ENCODE measurements around the gene MBOAT2. TPM values are rescaled to one million over a fixed set of nuclear protein-coding genes. Genes with fewer than 3 reads are reported as not detected.

MBOAT2 gene
- total RNA-seq, 1 donor from 2014 or later, result 94.7 TPM

GRCh38 chr2:8929128-8929527 is 74.4 kb downstream of the MBOAT2 start:
- peaks cover 2% of the 10 kb centered on the region for H3K4me1 Mint-ChIP-seq (ENCODE audit: unreplicated experiment)
- DNase-seq (ENCODE audit: extremely low spot score, unreplicated experiment), result no peak
- H3K4me3 Mint-ChIP-seq (ENCODE audit: unreplicated experiment), result no peak overlapping the region

GRCh38 chr2:8927510-8928455 is 75.7 kb downstream of the MBOAT2 start:
- no peak for TF ChIP-seq CTCF (IDR thresholded peaks at IDR 0.05)
- H3K27ac Mint-ChIP-seq (ENCODE audit: unreplicated experiment), result no peak overlapping the region
- no peak for DNase-seq (ENCODE audit: extremely low spot score, unreplicated experiment)
- H3K27me3 Mint-ChIP-seq (ENCODE audit: unreplicated experiment), result no peaks in the 10 kb centered on the region
- peaks cover 6% of the 10 kb centered on the region for H3K9me3 Mint-ChIP-seq (ENCODE audit: unreplicated experiment)
- H3K4me3 Mint-ChIP-seq (ENCODE audit: unreplicated experiment), result no peak overlapping the region
- peaks cover 2% of the 10 kb centered on the region for H3K4me1 Mint-ChIP-seq (ENCODE audit: unreplicated experiment)
- H3K36me3 Mint-ChIP-seq (ENCODE audit: unreplicated experiment), result peaks cover 48% of the 10 kb centered on the region

More at GRCh38 chr2:8929128-8929527, 74.4 kb downstream of the MBOAT2 start:
- TF ChIP-seq CTCF (IDR thresholded peaks at IDR 0.05), result no peak
- H3K36me3 Mint-ChIP-seq (ENCODE audit: unreplicated experiment), result peaks cover 54% of the 10 kb centered on the region
- H3K27ac Mint-ChIP-seq (ENCODE audit: unreplicated experiment), result no peak overlapping the region
- H3K9me3 Mint-ChIP-seq (ENCODE audit: unreplicated experiment), result peaks cover 6% of the 10 kb centered on the region
- H3K27me3 Mint-ChIP-seq (ENCODE audit: unreplicated experiment), result no peaks in the 10 kb centered on the region

GRCh38 chr2:8926356-8926755 is 77.1 kb downstream of the MBOAT2 start:
- H3K27me3 Mint-ChIP-seq (ENCODE audit: unreplicated experiment), result no peaks in the 10 kb centered on the region
- H3K36me3 Mint-ChIP-seq (ENCODE audit: unreplicated experiment), result peaks cover 43% of the 10 kb centered on the region
- peaks cover 6% of the 10 kb centered on the region for H3K4me1 Mint-ChIP-seq (ENCODE audit: unreplicated experiment)
- no peak for TF ChIP-seq CTCF (IDR thresholded peaks at IDR 0.05)
- no peak overlapping the region for H3K27ac Mint-ChIP-seq (ENCODE audit: unreplicated experiment)
- no peak for DNase-seq (ENCODE audit: extremely low spot score, unreplicated experiment)
- H3K9me3 Mint-ChIP-seq (ENCODE audit: unreplicated experiment), result peaks cover 6% of the 10 kb centered on the region
- no peak overlapping the region for H3K4me3 Mint-ChIP-seq (ENCODE audit: unreplicated experiment)

GRCh38 chr2:8925411-8925810 is 78.1 kb downstream of the MBOAT2 start:
- Mint-ChIP-seq H3K4me1 (ENCODE audit: unreplicated experiment) (peaks cover 6% of the 10 kb centered on the region), H3K9me3 (ENCODE audit: unreplicated experiment) (no peaks in the 10 kb centered on the region), H3K36me3 (ENCODE audit: unreplicated experiment) (peaks cover 41% of the 10 kb centered on the region), H3K4me3 (ENCODE audit: unreplicated experiment) (no peak overlapping the region), H3K27me3 (ENCODE audit: unreplicated experiment) (no peaks in the 10 kb centered on the region), H3K27ac (ENCODE audit: unreplicated experiment) (no peak overlapping the region)
- no peak for TF ChIP-seq CTCF (IDR thresholded peaks at IDR 0.05)
- no peak for DNase-seq (ENCODE audit: extremely low spot score, unreplicated experiment)

GRCh38 chr2:8923183-8923582 is 80.3 kb downstream of the MBOAT2 start:
- no peak for DNase-seq (ENCODE audit: extremely low spot score, unreplicated experiment)

More at GRCh38 chr2:8923183-8923582, 80.3 kb downstream of the MBOAT2 start:
- Mint-ChIP-seq H3K4me1 (ENCODE audit: unreplicated experiment) (peaks cover 6% of the 10 kb centered on the region), H3K36me3 (ENCODE audit: unreplicated experiment) (peaks cover 39% of the 10 kb centered on the region), H3K4me3 (ENCODE audit: unreplicated experiment) (no peak overlapping the region), H3K27ac (ENCODE audit: unreplicated experiment) (no peak overlapping the region), H3K27me3 (ENCODE audit: unreplicated experiment) (no peaks in the 10 kb centered on the region), H3K9me3 (ENCODE audit: unreplicated experiment) (no peaks in the 10 kb centered on the region)
- TF ChIP-seq CTCF (IDR thresholded peaks at IDR 0.05), result no peak
